ENCODE measurements around the gene ASTN1.

DNA sequence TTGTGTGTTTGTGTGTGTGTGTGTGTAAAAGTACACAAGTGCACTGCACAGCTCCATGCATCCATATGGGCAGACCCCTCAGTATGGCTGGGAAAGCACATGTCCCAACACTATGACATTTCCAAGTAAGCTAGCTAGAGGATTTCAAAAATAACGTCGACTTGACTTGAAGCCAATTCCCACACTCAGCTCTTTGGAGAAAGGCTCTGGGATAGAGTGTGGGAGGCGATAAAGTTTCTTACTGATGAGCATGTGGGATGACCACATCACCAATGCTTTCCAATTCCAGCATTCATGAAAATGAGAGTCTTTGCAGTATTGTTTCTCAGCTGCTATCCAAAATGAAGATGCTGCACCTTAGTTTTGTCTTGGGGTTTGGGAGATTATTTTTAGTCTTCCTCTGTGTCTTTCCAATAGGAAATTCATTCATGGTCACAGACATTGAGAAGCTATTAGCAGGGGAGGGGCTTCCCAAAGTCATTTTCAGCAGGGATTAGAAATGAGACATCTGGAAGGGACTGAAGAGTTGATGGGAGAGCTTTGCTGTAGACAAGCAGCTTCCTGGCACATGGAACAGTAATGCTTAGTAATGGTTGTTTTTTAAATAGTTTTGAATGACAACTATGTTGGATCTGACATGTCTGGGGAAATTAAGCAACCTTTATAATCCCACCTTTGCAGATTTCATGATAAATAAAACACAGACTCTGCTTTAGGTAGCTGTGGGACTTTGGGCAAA, 143.5 kb downstream of the ASTN1 start:
- TF ChIP-seq POLR2A (IDR thresholded peaks at IDR 0.05; ENCODE audit: low read depth, low read length) (no peak), POLR2AphosphoS5 (IDR thresholded peaks at IDR 0.05; ENCODE audit: low read depth, low read length) (no peak)

Measured in GM12891 (cell line).